CD4-positive, alpha-beta T cell treated with Interleukin-6 at 100 ng/mL for 8 hours (primary cell): ENCODE results near the gene NBPF6.
"Not testable (repeated sequence)": the region's sequence is repeated elsewhere in the genome, so short reads cannot be mapped to it uniquely, and the experiment has no call there.

ENCODE experiments used
- DNase-seq: peaks from one replicate; pipeline ENCODE4 v3.0.0-alpha.2; 2020; ENCODE audit warnings: mixed read lengths, low spot score

The NBPF6 gene

GRCh38 chr1:108496856-108497255 is 46.7 kb downstream of the NBPF6 start:
- not testable (repeated sequence) for DNase-seq

- no peak for DNase-seq
Measured at GRCh38 chr1:108502138-108502537, 52.0 kb downstream of the NBPF6 start.

GRCh38 chr1:108502624-108503023 is 52.5 kb downstream of the NBPF6 start:
- no peak for DNase-seq

GRCh38 chr1:108503062-108503733 is 53.1 kb downstream of the NBPF6 start:
- no peak for DNase-seq

- DNase-seq: no peak
Measured at GRCh38 chr1:108504447-108504846, 54.3 kb downstream of the NBPF6 start.

- DNase-seq: peak; percentile 17
Measured at GRCh38 chr1:108505763-108506070, 55.6 kb downstream of the NBPF6 start.

- no peak for DNase-seq
Measured at GRCh38 chr1:108511764-108512163, 61.6 kb downstream of the NBPF6 start.

GRCh38 chr1:108512239-108513043 is 62.3 kb downstream of the NBPF6 start:
- DNase-seq: peak; percentile 40

- DNase-seq: no peak
Measured at GRCh38 chr1:108513044-108513415, 62.9 kb downstream of the NBPF6 start.

GRCh38 chr1:108513914-108514313 is 63.8 kb downstream of the NBPF6 start:
- DNase-seq: not testable (repeated sequence)

GRCh38 chr1:108517301-108517897 is 67.3 kb downstream of the NBPF6 start:
- not testable (repeated sequence) for DNase-seq
